ENCODE measurements around the gene UHRF1.

- TF ChIP-seq CTCF (IDR thresholded peaks at IDR 0.05; ENCODE audit: low read depth, low read length) (no peak), EZH2phosphoT487 (IDR thresholded peaks at IDR 0.05; ENCODE audit: low read depth) (no peak)
Measured at GRCh38 chr19:4966591-4966990, 57.3 kb downstream of the UHRF1 start.
